HTR-8/SVneo (cell line): ENCODE measurements around the gene CTNNA2.

Source experiments
- DNase-seq: peaks from one replicate; pipeline ENCODE4 v3.0.0; 2011; ENCODE audit warnings: low spot score, mixed read lengths; ENCODE audit not compliant: insufficient read length
- FAIRE-seq: peaks from 2 replicates; lab custom pipeline; 2011; peaks lifted over from hg19 to GRCh38; lab: Jason Lieb, UNC

The CTNNA2 gene

GRCh38 chr2:80670763-80671162 lies 1157.9 kb downstream of the CTNNA2 start:
- no peak for FAIRE-seq
- DNase-seq: no peak

GRCh38 chr2:80687524-80687923 lies 1174.7 kb downstream of the CTNNA2 start:
- FAIRE-seq (no peak), DNase-seq (no peak)

GRCh38 chr2:80689106-80689505 lies 1176.3 kb downstream of the CTNNA2 start:
- no peak for FAIRE-seq

More at GRCh38 chr2:80689106-80689505, 1176.3 kb downstream of the CTNNA2 start:
- no peak for DNase-seq
